ENCODE measurements around the gene CFAP99.

Gene CFAP99

DNA sequence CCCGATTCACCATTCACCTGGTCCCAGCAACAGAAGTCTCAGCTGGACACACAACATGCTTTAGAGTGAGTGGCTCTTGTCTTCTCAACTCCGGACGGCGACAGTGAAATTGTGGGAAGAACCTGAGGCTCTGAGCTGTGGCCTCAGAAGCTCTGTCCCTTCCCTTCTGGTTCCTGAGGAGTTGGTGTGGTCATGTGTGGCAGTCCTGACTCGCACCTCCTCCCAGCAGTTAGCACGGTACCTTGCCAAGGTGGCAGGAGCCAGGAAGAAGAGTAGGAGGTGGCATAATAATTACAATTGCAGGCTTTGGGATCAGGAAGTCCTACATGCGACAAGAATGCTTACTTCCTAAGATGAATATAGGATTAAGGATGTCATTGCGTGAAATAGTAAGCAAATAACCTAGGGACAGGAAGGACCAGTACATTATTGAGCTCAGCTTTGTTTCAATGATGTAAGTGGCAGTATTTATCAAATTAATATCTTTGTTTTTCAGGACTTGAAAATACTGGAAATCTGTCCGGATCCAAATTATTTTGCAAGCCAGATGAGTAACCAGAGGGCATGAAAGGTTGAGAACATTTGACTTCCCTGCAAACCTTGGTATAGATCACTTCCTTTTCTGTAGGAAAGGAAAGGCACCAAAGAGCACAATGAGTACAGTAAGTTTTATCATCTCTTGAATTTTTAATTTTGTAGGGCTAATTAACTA, 71.2 kb downstream of the CFAP99 start:
- Histone ChIP-seq H3K27ac (no peak overlapping the region), H3K9me3 (ENCODE audit: control insufficient read depth, low read length) (no peaks in the 10 kb centered on the region), H3K9ac (no peak overlapping the region), H3K36me3 (ENCODE audit: control insufficient read depth, insufficient read depth, low read length) (no peaks in the 10 kb centered on the region), H3K79me2 (peaks cover 25% of the 10 kb centered on the region), H3K4me1 (peaks cover 5% of the 10 kb centered on the region), H3K27me3 (ENCODE audit: control insufficient read depth, insufficient read depth, low read length) (no peaks in the 10 kb centered on the region), H3K4me2 (ENCODE audit: low read length) (no peak overlapping the region), H3K4me3 (ENCODE audit: low read depth, low read length) (no peak overlapping the region), H2AFZ (no peak overlapping the region)
- TF ChIP-seq, protein P1, sequence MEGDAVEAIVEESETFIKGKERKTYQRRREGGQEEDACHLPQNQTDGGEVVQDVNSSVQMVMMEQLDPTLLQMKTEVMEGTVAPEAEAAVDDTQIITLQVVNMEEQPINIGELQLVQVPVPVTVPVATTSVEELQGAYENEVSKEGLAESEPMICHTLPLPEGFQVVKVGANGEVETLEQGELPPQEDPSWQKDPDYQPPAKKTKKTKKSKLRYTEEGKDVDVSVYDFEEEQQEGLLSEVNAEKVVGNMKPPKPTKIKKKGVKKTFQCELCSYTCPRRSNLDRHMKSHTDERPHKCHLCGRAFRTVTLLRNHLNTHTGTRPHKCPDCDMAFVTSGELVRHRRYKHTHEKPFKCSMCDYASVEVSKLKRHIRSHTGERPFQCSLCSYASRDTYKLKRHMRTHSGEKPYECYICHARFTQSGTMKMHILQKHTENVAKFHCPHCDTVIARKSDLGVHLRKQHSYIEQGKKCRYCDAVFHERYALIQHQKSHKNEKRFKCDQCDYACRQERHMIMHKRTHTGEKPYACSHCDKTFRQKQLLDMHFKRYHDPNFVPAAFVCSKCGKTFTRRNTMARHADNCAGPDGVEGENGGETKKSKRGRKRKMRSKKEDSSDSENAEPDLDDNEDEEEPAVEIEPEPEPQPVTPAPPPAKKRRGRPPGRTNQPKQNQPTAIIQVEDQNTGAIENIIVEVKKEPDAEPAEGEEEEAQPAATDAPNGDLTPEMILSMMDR (IDR thresholded peaks at IDR 0.05) = no peak

DNA sequence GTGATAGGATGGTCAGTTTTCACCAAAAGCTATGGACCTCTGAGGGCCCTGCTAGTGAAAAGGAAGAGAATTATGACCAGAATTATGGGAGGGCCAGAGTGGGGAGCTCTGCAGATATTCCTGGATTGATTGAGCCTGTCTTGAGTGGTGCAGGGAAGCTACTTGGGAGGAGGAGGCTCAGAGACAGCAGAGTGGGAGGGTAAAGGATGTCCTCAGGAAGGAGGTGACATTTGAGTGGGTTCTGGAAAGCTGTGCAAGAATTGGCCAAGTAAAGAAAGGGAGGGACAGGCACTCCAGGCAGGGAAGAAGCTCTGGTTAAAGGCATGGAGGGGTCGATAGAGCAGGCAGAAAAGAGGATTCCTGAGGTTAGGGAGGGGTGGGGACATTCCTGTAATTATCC, 74.2 kb downstream of the CFAP99 start:
- Histone ChIP-seq H3K4me2 (ENCODE audit: low read length) (no peak overlapping the region), H3K79me2 (peaks cover 15% of the 10 kb centered on the region), H3K9ac (no peak overlapping the region), H3K27ac (no peak overlapping the region), H3K27me3 (ENCODE audit: control insufficient read depth, insufficient read depth, low read length) (no peaks in the 10 kb centered on the region), H3K36me3 (ENCODE audit: control insufficient read depth, insufficient read depth, low read length) (no peaks in the 10 kb centered on the region), H3K4me3 (ENCODE audit: low read depth, low read length) (no peak overlapping the region), H3K4me1 (no peaks in the 10 kb centered on the region), H3K9me3 (ENCODE audit: control insufficient read depth, low read length) (no peaks in the 10 kb centered on the region), H2AFZ (no peak overlapping the region)
- TF ChIP-seq, protein P1 (IDR thresholded peaks at IDR 0.05) = no peak

DNA sequence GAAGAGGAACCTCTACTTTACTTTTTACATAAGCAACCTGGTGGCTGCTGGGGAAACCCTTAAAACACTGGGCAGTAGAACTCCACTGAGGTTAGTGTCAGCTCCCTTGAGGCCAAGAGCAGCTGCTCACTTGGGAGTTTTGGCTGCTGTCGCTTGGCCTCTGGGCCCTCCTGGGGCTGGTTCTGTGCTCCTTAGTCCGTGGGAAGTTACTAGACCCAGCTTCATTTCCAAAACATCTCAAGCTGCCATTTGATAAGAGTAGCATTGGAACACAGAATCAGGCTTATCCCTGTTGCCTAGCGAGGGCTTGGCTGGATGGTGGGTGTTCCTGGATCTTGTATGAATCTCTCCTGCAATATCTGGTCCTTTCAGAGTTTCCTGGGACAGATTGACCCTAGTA, 76.2 kb downstream of the CFAP99 start:
- Histone ChIP-seq H3K27ac (no peak overlapping the region), H3K36me3 (ENCODE audit: control insufficient read depth, insufficient read depth, low read length) (no peaks in the 10 kb centered on the region), H3K27me3 (ENCODE audit: control insufficient read depth, insufficient read depth, low read length) (no peaks in the 10 kb centered on the region), H2AFZ (no peak overlapping the region), H3K4me2 (ENCODE audit: low read length) (no peak overlapping the region), H3K79me2 (peaks cover 6% of the 10 kb centered on the region), H3K4me3 (ENCODE audit: low read depth, low read length) (no peak overlapping the region), H3K4me1 (no peaks in the 10 kb centered on the region), H3K9ac (no peak overlapping the region), H3K9me3 (ENCODE audit: control insufficient read depth, low read length) (no peaks in the 10 kb centered on the region)
- TF ChIP-seq, protein P1 (IDR thresholded peaks at IDR 0.05) = no peak

DNA sequence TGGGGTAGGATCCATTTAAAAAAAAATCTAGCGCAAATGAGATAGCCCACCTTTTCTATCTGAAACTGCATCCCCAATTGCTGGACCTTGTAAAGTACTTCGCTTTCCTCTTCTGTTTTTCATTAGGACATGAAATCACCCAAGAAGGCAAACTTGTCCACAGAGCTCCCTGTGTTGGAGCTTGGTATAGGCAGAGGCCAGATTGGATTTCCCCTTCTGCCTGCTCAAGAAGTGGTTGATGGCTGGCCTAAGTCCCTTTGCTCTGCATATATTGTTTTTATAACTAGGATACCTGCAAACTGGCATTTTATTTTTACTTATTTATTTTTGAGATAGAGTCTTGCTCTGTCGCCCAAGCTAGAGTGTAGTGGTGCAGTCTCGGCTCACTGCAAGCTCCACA, 78.6 kb downstream of the CFAP99 start:
- Histone ChIP-seq H3K27ac (no peak overlapping the region), H3K9ac (no peak overlapping the region), H3K4me3 (ENCODE audit: low read depth, low read length) (no peak overlapping the region), H3K4me1 (no peaks in the 10 kb centered on the region), H3K36me3 (ENCODE audit: control insufficient read depth, insufficient read depth, low read length) (no peaks in the 10 kb centered on the region), H3K9me3 (ENCODE audit: control insufficient read depth, low read length) (no peaks in the 10 kb centered on the region), H3K4me2 (ENCODE audit: low read length) (no peak overlapping the region), H2AFZ (no peak overlapping the region), H3K79me2 (peaks cover 3% of the 10 kb centered on the region), H3K27me3 (ENCODE audit: control insufficient read depth, insufficient read depth, low read length) (no peaks in the 10 kb centered on the region)
- TF ChIP-seq, protein P1 (IDR thresholded peaks at IDR 0.05) = no peak

DNA sequence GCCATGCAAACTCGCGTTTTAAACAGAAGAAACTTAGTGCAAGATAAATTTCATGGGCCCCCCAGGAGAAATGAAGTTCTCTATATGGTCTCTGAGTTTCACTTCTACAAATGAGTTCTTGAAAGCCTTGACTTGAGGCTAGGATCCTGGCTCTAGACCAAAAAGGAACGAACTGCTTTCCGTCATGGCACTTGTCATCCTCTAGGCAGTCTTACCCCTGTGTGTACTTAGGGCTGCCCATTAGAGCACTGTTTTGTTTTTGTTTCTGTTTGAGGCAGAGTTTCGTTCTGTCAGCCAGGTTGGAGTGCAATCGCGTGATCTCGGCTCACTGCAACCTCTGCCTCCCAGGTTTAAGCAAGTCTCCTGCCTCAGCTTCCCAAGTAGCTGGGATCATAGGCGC, 79.2 kb downstream of the CFAP99 start:
- TF ChIP-seq, protein P1 (IDR thresholded peaks at IDR 0.05) = no peak
- Histone ChIP-seq H3K79me2 (no peaks in the 10 kb centered on the region), H3K36me3 (ENCODE audit: control insufficient read depth, insufficient read depth, low read length) (no peaks in the 10 kb centered on the region), H3K4me1 (no peaks in the 10 kb centered on the region), H3K27me3 (ENCODE audit: control insufficient read depth, insufficient read depth, low read length) (no peaks in the 10 kb centered on the region), H3K4me3 (ENCODE audit: low read depth, low read length) (no peak overlapping the region), H3K9ac (no peak overlapping the region), H3K9me3 (ENCODE audit: control insufficient read depth, low read length) (no peaks in the 10 kb centered on the region), H3K27ac (no peak overlapping the region), H3K4me2 (ENCODE audit: low read length) (no peak overlapping the region), H2AFZ (no peak overlapping the region)

Measured in parathyroid adenoma (tissue), 2 donors.